Kidney (tissue), 14 donors: ENCODE measurements around the gene FRAS1. TPM values are rescaled to one million over a fixed set of nuclear protein-coding genes. Genes with fewer than 3 reads are reported as not detected.

Source experiments
- DNase-seq, 5 donors: peaks; one replicate each; pipeline ENCODE4 v3.0.0-alpha.2; 2013 to 2020
- FAIRE-seq: peaks from 2 replicates; lab custom pipeline; 2012; peaks lifted over from hg19 to GRCh38; lab: Jason Lieb, UNC
- H3K27ac ChIP-seq, 2 donors: one replicate each; pipeline ENCODE4 v1.7.0; 2013; ENCODE audit warnings: low read depth in 2 of 2, low read length in 2 of 2, inconsistent platforms in 1 of 2
- H3K27me3 ChIP-seq: one replicate; pipeline ENCODE4 v1.7.1; 2013; ENCODE audit warnings: low read length, inconsistent platforms; ENCODE audit not compliant: control insufficient read depth, insufficient read depth
- H3K36me3 ChIP-seq, 3 donors: one replicate each; pipeline versions ENCODE4 v1.7.0 to v1.7.1; 2013; ENCODE audit warnings: low read length in 3 of 3, control low read depth in 1 of 3, inconsistent platforms in 1 of 3; ENCODE audit not compliant: insufficient read depth in 3 of 3, control insufficient read depth in 2 of 3
- H3K4me1 ChIP-seq, 3 donors: one replicate each; pipeline versions ENCODE4 v1.7.0 to v1.7.1; 2013; ENCODE audit warnings: low read length in 3 of 3, inconsistent platforms in 1 of 3, low read depth in 1 of 3; ENCODE audit not compliant: control insufficient read depth in 2 of 3, insufficient read depth in 2 of 3
- H3K4me3 ChIP-seq, 3 donors: one replicate each; pipeline versions ENCODE4 v1.7.0 to v1.8.1; 2013; ENCODE audit warnings: low read length in 3 of 3, control low read depth in 1 of 3, inconsistent platforms in 1 of 3
- H3K9ac ChIP-seq, 3 donors: one replicate each; pipeline versions ENCODE4 v1.7.0 to v1.7.1; 2013; ENCODE audit warnings: low read length in 3 of 3, control low read depth in 1 of 3, inconsistent platforms in 1 of 3
- H3K9me3 ChIP-seq, 3 donors: one replicate each; pipeline versions ENCODE4 v1.7.0 to v1.7.1; 2013; ENCODE audit warnings: low read length in 3 of 3, control low read depth in 1 of 3, inconsistent platforms in 1 of 3; ENCODE audit not compliant: control insufficient read depth in 2 of 3, insufficient read depth in 1 of 3
- intact Hi-C: fragments of 100-400 bp; cut with DNase I; formaldehyde crosslinking; loops from one replicate; pipeline ENCODE4 v1.11.1; 2022
- polyA plus RNA-seq: library from polyadenylated mRNA; stranded (reverse); fragments of 350-450 nt; fragmentation: Illumina TruSeq; extraction: RNeasy Lipid Tissue Mini Kit (QIAGEN cat#74804); gene quantifications from one replicate; pipeline ENCODE4 v1.2.3, GENCODE V29; 2014; ENCODE audit warnings: low read depth, low replicate concordance; ENCODE audit not compliant: insufficient read depth
- total RNA-seq: library from RNA; stranded (reverse); fragmentation: NEBNext Ultra II Directional; extraction: Animal tissue kit (Norgen Biotek cat#: 25700); gene quantifications from one replicate; pipeline ENCODE4 v1.2.1, GENCODE V29; 2021
- TF ChIP-seq, protein P1 (sequence below): IDR thresholded peaks from 3 replicates; pipeline ENCODE4 v1.5.1; 2012; ENCODE audit warnings: mild to moderate bottlenecking, moderate library complexity, borderline replicate concordance; ENCODE audit not compliant: insufficient read depth; ENCODE audit errors: extremely low read depth
- donor health status: control.
- donor health status: control.
- donor health status: control.
- donor health status: control.
- donor health status: control.
- donor health status: DM: yes; HTN: yes; CAD: no.
- donor health status: Normal renal cell carcinoma (clear cell type).

The FRAS1 gene
- total and polyA plus RNA-seq, 2 donors from 2014 or later = 6.5 to 31.5 TPM

DNA sequence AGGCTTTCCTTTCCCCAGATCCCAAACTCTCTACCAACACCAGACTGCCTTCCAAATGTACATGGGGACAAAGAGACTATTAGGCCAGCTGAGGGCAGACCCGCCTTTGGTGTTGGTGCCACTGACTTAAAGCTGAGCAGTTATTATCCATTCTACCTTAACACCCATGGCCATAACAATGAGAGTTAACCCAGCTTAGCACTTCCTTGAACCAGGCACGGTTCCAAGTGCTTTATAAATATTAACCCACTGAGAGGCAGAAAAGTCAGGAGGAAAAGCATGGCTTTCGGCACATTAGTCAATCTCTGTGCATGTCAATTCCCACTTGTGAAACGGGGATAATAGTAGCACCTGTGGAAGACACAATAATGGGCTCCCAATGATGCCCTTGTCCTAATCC lies 251.4 kb downstream of the FRAS1 start:
- H3K9me3 ChIP-seq = no peaks in the 10 kb centered on the region
- intact Hi-C loops = no loop called here
- H3K4me1 ChIP-seq = peaks cover 0 to 17% (median 7%) of the 10 kb centered on the region in 3 donors
- H3K27me3 ChIP-seq = no peaks in the 10 kb centered on the region
- peaks cover 0 to 3% (median 0%) of the 10 kb centered on the region in 3 donors for H3K36me3 ChIP-seq
- TF ChIP-seq, protein P1, sequence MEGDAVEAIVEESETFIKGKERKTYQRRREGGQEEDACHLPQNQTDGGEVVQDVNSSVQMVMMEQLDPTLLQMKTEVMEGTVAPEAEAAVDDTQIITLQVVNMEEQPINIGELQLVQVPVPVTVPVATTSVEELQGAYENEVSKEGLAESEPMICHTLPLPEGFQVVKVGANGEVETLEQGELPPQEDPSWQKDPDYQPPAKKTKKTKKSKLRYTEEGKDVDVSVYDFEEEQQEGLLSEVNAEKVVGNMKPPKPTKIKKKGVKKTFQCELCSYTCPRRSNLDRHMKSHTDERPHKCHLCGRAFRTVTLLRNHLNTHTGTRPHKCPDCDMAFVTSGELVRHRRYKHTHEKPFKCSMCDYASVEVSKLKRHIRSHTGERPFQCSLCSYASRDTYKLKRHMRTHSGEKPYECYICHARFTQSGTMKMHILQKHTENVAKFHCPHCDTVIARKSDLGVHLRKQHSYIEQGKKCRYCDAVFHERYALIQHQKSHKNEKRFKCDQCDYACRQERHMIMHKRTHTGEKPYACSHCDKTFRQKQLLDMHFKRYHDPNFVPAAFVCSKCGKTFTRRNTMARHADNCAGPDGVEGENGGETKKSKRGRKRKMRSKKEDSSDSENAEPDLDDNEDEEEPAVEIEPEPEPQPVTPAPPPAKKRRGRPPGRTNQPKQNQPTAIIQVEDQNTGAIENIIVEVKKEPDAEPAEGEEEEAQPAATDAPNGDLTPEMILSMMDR = no peak
- no peak overlapping the region for H3K4me3 ChIP-seq
- FAIRE-seq (no peak), DNase-seq (peak in 1 of 5 donors; percentile 13)
- peak overlapping the region; percentile 11 to 15 for H3K27ac ChIP-seq
- no peak overlapping the region for H3K9ac ChIP-seq

DNA sequence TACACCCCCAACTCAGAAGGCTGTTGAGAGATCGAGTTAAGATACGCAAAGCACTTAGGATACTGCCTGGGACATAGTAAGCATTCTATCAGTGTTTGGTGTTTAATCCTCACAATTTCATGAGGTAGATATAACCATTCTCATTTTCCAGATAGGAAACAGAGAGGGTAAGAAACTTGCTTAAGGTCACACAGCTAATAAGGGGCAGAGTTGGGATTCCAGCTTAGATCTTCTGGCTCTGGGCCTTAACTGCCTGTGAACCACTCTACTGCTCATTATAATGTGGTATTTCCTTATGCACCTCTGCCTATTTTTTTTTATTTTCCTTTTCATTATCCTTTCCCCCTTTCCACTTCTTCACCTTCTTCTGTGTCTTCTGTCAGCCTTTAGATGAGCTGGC lies 252.2 kb downstream of the FRAS1 start:
- peaks cover 0 to 17% (median 7%) of the 10 kb centered on the region in 3 donors for H3K4me1 ChIP-seq
- TF ChIP-seq, protein P1 = no peak
- DNase-seq = no peak

DNA sequence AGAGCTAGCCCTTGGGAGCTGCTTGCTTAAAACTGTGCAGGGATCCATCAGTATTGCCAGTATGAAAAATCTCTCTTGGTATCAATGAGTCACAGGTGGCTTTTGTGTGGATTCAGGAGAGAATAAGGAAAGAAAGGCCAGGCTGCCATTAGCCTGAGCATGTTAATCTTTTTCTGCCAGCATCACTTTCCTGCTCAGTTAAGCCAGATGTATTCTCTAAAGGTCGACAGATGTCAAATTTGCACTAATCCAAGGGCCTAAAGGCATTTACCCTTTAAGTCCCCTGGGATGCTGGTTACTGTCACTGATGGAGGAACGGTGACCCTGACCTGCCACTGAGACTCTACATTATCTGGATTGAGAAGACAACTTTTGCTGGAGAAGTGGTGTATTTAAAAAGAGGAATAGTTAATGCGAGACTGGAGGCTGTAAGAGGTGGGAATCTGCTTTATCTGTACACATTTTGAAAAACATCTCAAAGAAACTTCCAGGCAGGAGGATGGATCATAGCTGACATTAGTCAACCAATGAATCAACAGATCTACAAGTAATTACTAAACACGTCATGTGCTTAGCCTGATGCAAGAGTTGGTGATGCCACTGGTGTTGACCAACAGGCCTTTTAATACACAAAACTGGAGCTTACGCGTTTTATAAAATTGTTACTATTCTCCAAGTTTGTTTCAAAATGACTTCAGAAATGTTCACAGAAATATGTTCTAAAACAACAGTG lies 253.1 kb downstream of the FRAS1 start:
- DNase-seq (no peak), FAIRE-seq (no peak)
- peaks cover 0 to 3% (median 0%) of the 10 kb centered on the region in 3 donors for H3K36me3 ChIP-seq
- no peaks in the 10 kb centered on the region for H3K27me3 ChIP-seq
- intact Hi-C loops = no loop called here
- H3K4me1 ChIP-seq = peaks cover 0 to 17% (median 7%) of the 10 kb centered on the region in 3 donors
- no peaks in the 10 kb centered on the region for H3K9me3 ChIP-seq
- TF ChIP-seq, protein P1 = no peak
- no peak overlapping the region for H3K4me3 ChIP-seq
- no peak overlapping the region for H3K9ac ChIP-seq
- H3K27ac ChIP-seq = peak overlapping the region; percentile 0 to 27

More for the DNA sequence above, 252.2 kb downstream of the FRAS1 start:
- H3K9ac ChIP-seq = no peak overlapping the region
- no peak overlapping the region for H3K4me3 ChIP-seq
- no peak for FAIRE-seq
- H3K27me3 ChIP-seq = no peaks in the 10 kb centered on the region
- H3K9me3 ChIP-seq = no peaks in the 10 kb centered on the region
- H3K27ac ChIP-seq = no peak overlapping the region
- intact Hi-C loops = no loop called here
- H3K36me3 ChIP-seq = peaks cover 0 to 3% (median 0%) of the 10 kb centered on the region in 3 donors
